SK-N-MC (cell line): Measurements from ENCODE around the gene PLPPR5.

ENCODE experiments used
- EZH2 ChIP-seq: fragments of 200-600 bp; sonication (generic); IDR thresholded peaks from one replicate; pipeline ENCODE4 v1.6.1; 2017; ENCODE audit warnings: antibody characterized with exemption
- FOXP2 ChIP-seq: optimal IDR thresholded peaks from 2 replicates; pipeline ENCODE3; 2011; ENCODE audit warnings: mild to moderate bottlenecking, moderate library complexity; ENCODE audit not compliant: insufficient read depth; ENCODE audit errors: extremely low read length, control extremely low read depth
- POLR2AphosphoS5 ChIP-seq: IDR thresholded peaks from 2 replicates; pipeline ENCODE4 v1.6.1; 2012; ENCODE audit warnings: mild to moderate bottlenecking, low read depth, low read length, borderline replicate concordance

DNA sequence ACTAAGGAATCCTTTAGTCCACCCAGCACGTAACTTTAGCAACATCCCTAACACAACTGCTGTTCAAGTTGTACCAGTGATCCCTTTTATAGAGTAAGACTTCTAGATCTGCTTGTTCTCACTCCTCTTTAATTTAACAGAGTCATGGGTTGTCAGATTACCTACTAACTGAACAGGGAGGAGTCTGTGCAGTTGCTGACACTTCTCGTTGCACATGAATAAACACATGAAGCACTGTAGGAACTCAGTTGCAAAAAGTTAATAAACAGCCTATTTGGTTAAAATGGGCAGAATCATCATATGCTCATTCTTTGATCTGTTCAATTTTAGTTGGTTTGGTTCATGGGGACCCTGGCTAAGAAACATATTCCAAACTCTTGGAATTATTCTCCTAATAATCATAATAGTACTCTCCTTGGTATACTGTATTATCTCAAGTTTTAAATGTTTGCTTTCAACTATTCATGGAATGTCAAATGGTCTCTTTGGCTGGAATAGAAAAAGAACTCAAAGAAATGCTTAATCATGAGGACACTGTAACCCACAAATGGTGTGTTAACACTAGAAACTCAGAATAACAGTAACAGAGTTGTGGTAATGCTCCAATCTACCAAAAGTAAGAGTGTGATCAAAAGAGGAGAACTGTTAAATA, 15.6 kb downstream of the PLPPR5 start:
- TF ChIP-seq FOXP2 (no peak), EZH2 (no peak), POLR2AphosphoS5 (no peak)
